GM12875 (cell line): ENCODE data around the gene RAB40B.

Source experiments
- H3K4me3 ChIP-seq: one replicate; pipeline ENCODE4 v1.5.1; 2011; ENCODE audit warnings: low read depth, low read length, control low read depth
- CTCF ChIP-seq: IDR thresholded peaks from 2 replicates; pipeline ENCODE4 v1.5.1; 2011; ENCODE audit warnings: low read depth, mild to moderate bottlenecking, control low read depth, inconsistent platforms, low read length, moderate library complexity, borderline replicate concordance; ENCODE audit not compliant: insufficient read depth

Gene RAB40B

GRCh38 chr17:82709676-82710498 lies 11.4 kb upstream of the RAB40B start:
- H3K4me3 ChIP-seq, result no peak overlapping the region
- TF ChIP-seq CTCF, result no peak

- no peak overlapping the region for H3K4me3 ChIP-seq
- no peak for TF ChIP-seq CTCF
Measured at GRCh38 chr17:82709024-82709675, 10.7 kb upstream of the RAB40B start.

GRCh38 chr17:82705756-82706155 lies 7.3 kb upstream of the RAB40B start:
- no peak overlapping the region for H3K4me3 ChIP-seq
- TF ChIP-seq CTCF, result no peak

- no peak for TF ChIP-seq CTCF
- H3K4me3 ChIP-seq, result no peak overlapping the region
Measured at GRCh38 chr17:82704886-82705285, 6.4 kb upstream of the RAB40B start.

- no peak overlapping the region for H3K4me3 ChIP-seq
- no peak for TF ChIP-seq CTCF
Measured at GRCh38 chr17:82703935-82704865, 5.7 kb upstream of the RAB40B start.

- no peak overlapping the region for H3K4me3 ChIP-seq
- no peak for TF ChIP-seq CTCF
Measured at GRCh38 chr17:82703036-82703745, 4.7 kb upstream of the RAB40B start.
